ENCODE data around the gene ELAVL2. TPM values are rescaled to one million over a fixed set of nuclear protein-coding genes. Genes with fewer than 3 reads are reported as not detected.

ELAVL2 gene
- total RNA-seq, 4 donors from 2014 or later, result under 0.01 to 1.4 (median 0.84) TPM

DNA sequence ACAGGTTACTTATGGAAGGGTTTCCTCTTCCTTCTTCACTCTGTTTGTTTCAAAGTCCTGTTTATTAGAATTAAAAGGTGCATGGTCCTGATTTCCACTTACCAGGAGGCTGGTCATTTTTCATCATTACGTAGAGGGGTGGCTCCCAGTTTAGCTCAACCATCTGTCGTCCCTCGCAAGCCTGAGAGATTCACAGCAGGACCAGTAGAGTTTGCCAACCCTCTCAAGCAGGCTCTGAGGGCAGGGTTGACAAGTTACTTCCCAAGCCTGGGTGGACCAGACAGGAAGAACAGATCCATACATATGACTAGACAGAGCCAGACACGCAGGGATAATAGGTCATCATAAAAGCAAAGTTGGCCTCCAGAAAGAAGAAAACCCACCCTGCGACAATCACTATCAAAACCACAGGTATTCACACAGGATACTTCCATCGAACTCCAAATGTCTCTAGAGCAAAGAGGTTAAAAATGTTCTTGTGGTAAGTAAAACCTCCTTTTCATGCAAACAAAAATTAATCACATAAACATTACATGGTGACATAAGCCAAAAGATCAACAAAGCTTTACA lies 151.9 kb downstream of the ELAVL2 start:
- 76% methylated on average over 6 of the region's 6 CpGs for WGBS

DNA sequence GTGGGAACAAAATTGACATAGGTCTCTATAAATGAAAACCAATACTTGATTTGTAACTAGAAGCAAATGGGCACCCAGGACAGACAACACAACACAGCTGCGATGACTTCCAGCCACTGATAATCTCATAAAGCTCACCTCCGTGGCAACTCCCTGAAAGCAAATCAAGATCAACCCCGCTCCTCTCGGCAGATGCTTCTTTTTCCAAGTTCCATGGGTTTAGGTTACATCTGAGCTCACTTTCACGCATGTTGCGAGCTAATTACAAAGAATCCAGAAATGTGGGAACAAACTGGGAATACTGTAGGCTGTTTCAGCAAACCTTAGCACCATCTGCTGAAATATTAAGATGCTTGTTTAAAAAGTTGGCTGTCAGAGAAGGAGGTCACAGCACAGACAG lies 153.9 kb downstream of the ELAVL2 start:
- Histone ChIP-seq H3K27me3 (no peaks in the 10 kb centered on the region), H3K4me1 (no peaks in the 10 kb centered on the region), H3K36me3 (no peaks in the 10 kb centered on the region), H3K27ac (replicated peaks in 1 of 4) (no peak overlapping the region), H3K9me3 (no peaks in the 10 kb centered on the region), H3K4me3 (no peak overlapping the region)
- intact Hi-C loops (cut with DNase I), result no loop called here
- DNase-seq (ENCODE audit: extremely low spot score), result peak; percentile 74
- TF ChIP-seq POLR2AphosphoS5 (IDR thresholded peaks at IDR 0.05), result no peak
- TF ChIP-seq POLR2A (IDR thresholded peaks at IDR 0.05; ENCODE audit: low read depth), result no peak
- no peak for TF ChIP-seq EP300 (IDR thresholded peaks at IDR 0.05)
- TF ChIP-seq CTCF (IDR thresholded peaks at IDR 0.05), result no peak
- 80% methylated on average over 6 of the region's 6 CpGs for WGBS

More for the DNA sequence above, 151.9 kb downstream of the ELAVL2 start:
- TF ChIP-seq POLR2AphosphoS5 (IDR thresholded peaks at IDR 0.05) (no peak), POLR2A (IDR thresholded peaks at IDR 0.05; ENCODE audit: low read depth) (no peak), EP300 (IDR thresholded peaks at IDR 0.05) (no peak), CTCF (IDR thresholded peaks at IDR 0.05) (no peak)
- H3K36me3 ChIP-seq, result no peaks in the 10 kb centered on the region
- no peaks in the 10 kb centered on the region for H3K9me3 ChIP-seq
- peak; percentile 83 for DNase-seq (ENCODE audit: extremely low spot score)
- no peak overlapping the region for H3K4me3 ChIP-seq
- intact Hi-C loops (cut with DNase I), result no loop called here
- H3K27ac ChIP-seq (replicated peaks in 1 of 4), result no peak overlapping the region
- no peaks in the 10 kb centered on the region for H3K4me1 ChIP-seq
- no peaks in the 10 kb centered on the region for H3K27me3 ChIP-seq

- Histone ChIP-seq H3K4me3 (no peak overlapping the region), H3K36me3 (no peaks in the 10 kb centered on the region), H3K27ac (replicated peaks in 1 of 4) (no peak overlapping the region), H3K9me3 (no peaks in the 10 kb centered on the region), H3K4me1 (no peaks in the 10 kb centered on the region), H3K27me3 (no peaks in the 10 kb centered on the region)
- DNase-seq (ENCODE audit: extremely low spot score), result peak; percentile 53
- WGBS, result 88% methylated on average over 1 of the region's 1 CpG
- TF ChIP-seq POLR2A (IDR thresholded peaks at IDR 0.05; ENCODE audit: low read depth) (no peak), EP300 (IDR thresholded peaks at IDR 0.05) (no peak), CTCF (IDR thresholded peaks at IDR 0.05) (no peak), POLR2AphosphoS5 (IDR thresholded peaks at IDR 0.05) (no peak)
- intact Hi-C loops (cut with DNase I), result no loop called here
Observed at GRCh38 chr9:23669776-23670175, 156.3 kb downstream of the ELAVL2 start.

DNA sequence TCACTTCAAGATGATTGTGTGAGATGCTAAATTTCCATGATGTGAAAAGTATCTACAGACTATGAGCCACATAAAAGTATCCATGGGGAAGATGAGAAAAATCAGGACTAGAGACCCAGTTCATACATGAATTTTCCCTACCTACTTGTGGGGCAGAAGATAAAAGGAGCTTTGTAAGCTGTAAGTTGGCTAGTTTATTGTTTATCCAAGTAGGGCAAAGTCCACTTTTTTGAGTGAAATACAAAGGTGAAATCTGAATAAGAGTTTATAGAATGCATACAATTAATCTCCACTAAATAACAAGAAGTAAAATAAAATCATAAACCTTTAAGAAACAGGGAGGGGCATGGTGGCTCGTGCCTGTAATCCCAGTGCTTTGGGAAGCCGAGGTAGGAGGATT lies 160.4 kb downstream of the ELAVL2 start:
- TF ChIP-seq EP300 (IDR thresholded peaks at IDR 0.05) (no peak), POLR2AphosphoS5 (IDR thresholded peaks at IDR 0.05) (no peak), POLR2A (IDR thresholded peaks at IDR 0.05; ENCODE audit: low read depth) (no peak), CTCF (IDR thresholded peaks at IDR 0.05) (no peak)
- Histone ChIP-seq H3K9me3 (no peaks in the 10 kb centered on the region), H3K27ac (replicated peaks in 1 of 4) (no peak overlapping the region), H3K27me3 (no peaks in the 10 kb centered on the region), H3K4me3 (no peak overlapping the region), H3K4me1 (no peaks in the 10 kb centered on the region), H3K36me3 (no peaks in the 10 kb centered on the region)
- WGBS, result 86% methylated on average over 2 of the region's 2 CpGs
- intact Hi-C loops (cut with DNase I), result no loop called here
- no peak for DNase-seq (ENCODE audit: extremely low spot score)

- TF ChIP-seq POLR2A (IDR thresholded peaks at IDR 0.05; ENCODE audit: low read depth) (no peak), EP300 (IDR thresholded peaks at IDR 0.05) (no peak), CTCF (IDR thresholded peaks at IDR 0.05) (no peak), POLR2AphosphoS5 (IDR thresholded peaks at IDR 0.05) (no peak)
- H3K27me3 ChIP-seq, result no peaks in the 10 kb centered on the region
- H3K9me3 ChIP-seq, result no peaks in the 10 kb centered on the region
- H3K27ac ChIP-seq (replicated peaks in 1 of 4), result no peak overlapping the region
- intact Hi-C loops (cut with DNase I), result no loop called here
- DNase-seq (ENCODE audit: extremely low spot score), result peak; percentile 39
- 66% methylated on average over 3 of the region's 3 CpGs for WGBS
- no peaks in the 10 kb centered on the region for H3K4me1 ChIP-seq
- H3K36me3 ChIP-seq, result no peaks in the 10 kb centered on the region
- no peak overlapping the region for H3K4me3 ChIP-seq
Observed at GRCh38 chr9:23665051-23665450, 161.0 kb downstream of the ELAVL2 start.
